CD4-positive, alpha-beta T cell treated with Interleukin-1 beta for 1 hour (primary cell): ENCODE results near the gene ADH4.

Source experiments
- DNase-seq, 2 donors: peaks; one replicate each; pipeline ENCODE4 v3.0.0-alpha.2; 2020 to 2022

The ADH4 gene

DNA sequence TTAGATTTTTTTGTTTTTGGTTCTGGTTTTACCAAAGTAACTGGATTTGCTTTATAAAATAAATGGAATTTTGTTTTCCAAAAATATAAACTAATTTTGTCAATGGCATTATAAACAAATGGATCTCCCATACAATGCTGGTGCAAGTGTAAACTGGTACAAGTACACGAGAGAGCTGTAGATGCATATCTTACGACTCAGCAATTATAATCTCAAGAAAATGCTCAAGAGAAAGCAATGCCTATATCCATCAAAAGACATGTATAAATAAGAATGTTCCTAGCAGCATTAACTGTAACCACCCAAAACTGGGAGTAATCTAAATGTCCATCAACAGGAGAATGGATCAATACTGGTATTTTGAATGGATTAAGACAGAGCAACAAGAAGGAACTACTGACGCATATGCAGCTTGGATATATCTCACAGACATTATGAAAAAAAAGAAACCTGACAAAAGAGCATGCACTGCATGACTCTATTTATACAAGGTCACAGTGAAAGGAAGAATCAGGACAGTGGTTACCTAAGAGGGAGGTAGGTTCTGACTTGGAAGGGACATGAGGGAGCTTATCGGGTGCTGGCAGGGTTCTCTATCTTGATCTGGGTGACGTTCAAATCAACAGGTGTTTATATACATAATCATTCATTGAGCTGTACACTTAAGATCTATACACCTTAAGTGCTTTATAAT lies 65.0 kb downstream of the ADH4 start:
- DNase-seq, result no peak

DNA sequence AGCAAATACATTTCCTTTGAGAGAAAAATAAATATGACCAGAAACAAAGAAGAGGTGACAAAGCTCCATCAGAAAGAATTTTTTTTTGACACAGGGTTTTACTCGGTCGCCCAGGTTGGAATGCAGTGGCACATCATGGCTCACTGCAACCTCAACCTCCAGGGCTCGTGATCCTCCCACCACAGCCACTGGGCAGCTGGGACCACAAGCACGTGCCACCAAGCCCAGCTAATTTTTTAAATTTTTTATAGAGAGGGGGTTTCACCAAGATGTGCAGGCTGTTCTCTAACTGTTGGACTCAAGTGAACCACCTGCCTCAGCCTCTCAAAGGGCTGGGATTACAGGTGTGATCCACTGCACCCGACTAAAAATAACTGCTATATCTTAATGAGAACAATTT lies 65.8 kb downstream of the ADH4 start:
- no peak for DNase-seq

- DNase-seq, result no peak
Observed at GRCh38 chr4:99077177-99077576, 66.9 kb downstream of the ADH4 start.

DNA sequence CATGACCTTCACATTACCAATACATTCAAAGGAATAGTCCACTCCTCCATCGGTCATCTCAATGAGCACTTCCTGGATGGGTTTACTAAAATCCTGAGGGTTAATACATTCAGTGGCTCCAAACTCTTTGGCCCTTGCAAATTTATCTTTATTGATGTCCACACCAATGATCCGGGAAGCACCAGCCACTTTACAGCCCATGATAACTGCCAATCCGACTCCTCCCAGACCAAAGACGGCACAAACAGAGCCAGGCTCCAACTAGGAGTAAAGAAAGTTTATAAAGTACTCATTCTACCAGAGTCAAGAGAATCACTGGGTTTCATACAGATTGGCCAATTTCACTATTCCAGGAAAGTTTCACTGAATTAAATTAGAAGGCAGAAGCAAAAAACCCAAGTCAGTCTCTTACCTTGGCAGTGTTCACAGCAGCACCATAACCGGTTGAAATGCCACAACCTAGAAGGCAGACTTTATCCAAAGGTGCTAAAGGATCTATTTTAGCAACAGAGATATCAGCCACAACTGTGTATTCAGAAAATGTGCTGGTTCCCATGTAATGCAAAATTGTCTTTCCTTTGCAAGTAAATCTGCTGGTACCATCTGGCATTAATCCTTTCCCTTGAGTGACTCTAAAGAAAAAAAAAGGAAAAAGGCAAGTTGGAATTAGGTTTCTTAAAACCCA lies 67.7 kb downstream of the ADH4 start:
- no peak for DNase-seq

- DNase-seq, result no peak
Observed at GRCh38 chr4:99074816-99075215, 69.3 kb downstream of the ADH4 start.
